Retina (tissue), 1 donor: ENCODE measurements around the gene SPATS1.
A peak's percentile ranks its signal among the peaks of the same experiment; 100 is the strongest.
"Not testable (repeated sequence)": the region's sequence is repeated elsewhere in the genome, so short reads cannot be mapped to it uniquely, and the experiment has no call there.

Experiments used
- DNase-seq: peaks from one replicate; pipeline ENCODE4 v3.0.0-alpha.2; 2016

Gene SPATS1

GRCh38 chr6:44346818-44347217, 4.4 kb downstream of the SPATS1 start:
- not testable (repeated sequence) for DNase-seq

- DNase-seq = no peak
Observed at GRCh38 chr6:44349904-44350649, 7.6 kb downstream of the SPATS1 start.

- not testable (repeated sequence) for DNase-seq
Observed at GRCh38 chr6:44350650-44350994, 8.2 kb downstream of the SPATS1 start.

GRCh38 chr6:44352259-44352658, 9.8 kb downstream of the SPATS1 start:
- DNase-seq = no peak

GRCh38 chr6:44353336-44353735, 10.9 kb downstream of the SPATS1 start:
- no peak for DNase-seq

- DNase-seq = no peak
Observed at GRCh38 chr6:44355640-44356039, 13.2 kb downstream of the SPATS1 start.

- DNase-seq = no peak
Observed at GRCh38 chr6:44356487-44356886, 14.0 kb downstream of the SPATS1 start.

GRCh38 chr6:44359973-44360372, 17.5 kb downstream of the SPATS1 start:
- no peak for DNase-seq

GRCh38 chr6:44361947-44362346, 19.5 kb downstream of the SPATS1 start:
- DNase-seq = no peak

GRCh38 chr6:44363377-44363926, 21.0 kb downstream of the SPATS1 start:
- no peak for DNase-seq

GRCh38 chr6:44366781-44367180, 24.3 kb downstream of the SPATS1 start:
- no peak for DNase-seq

- no peak for DNase-seq
Observed at GRCh38 chr6:44367681-44368080, 25.2 kb downstream of the SPATS1 start.

- DNase-seq = no peak
Observed at GRCh38 chr6:44373051-44373450, 30.6 kb downstream of the SPATS1 start.

- no peak for DNase-seq
Observed at GRCh38 chr6:44373787-44374186, 31.3 kb downstream of the SPATS1 start.

GRCh38 chr6:44375071-44375470, 32.6 kb downstream of the SPATS1 start:
- no peak for DNase-seq

GRCh38 chr6:44377484-44377883, 35.0 kb downstream of the SPATS1 start:
- DNase-seq = no peak

GRCh38 chr6:44377971-44378370, 35.5 kb downstream of the SPATS1 start:
- DNase-seq = no peak

GRCh38 chr6:44381739-44382138, 39.3 kb downstream of the SPATS1 start:
- DNase-seq = no peak

- no peak for DNase-seq
Observed at GRCh38 chr6:44386364-44386928, 44.0 kb downstream of the SPATS1 start.

- DNase-seq = no peak
Observed at GRCh38 chr6:44386929-44387345, 44.5 kb downstream of the SPATS1 start.

GRCh38 chr6:44387346-44388134, 45.1 kb downstream of the SPATS1 start, which contains the start of gene CDC5L:
Gene CDC5L, plus strand, starts transcription at chr6:44387706. Its CDS starts 118 bp downstream, at chr6:44387824.
- DNase-seq = peak; percentile 99

GRCh38 chr6:44388135-44388487, 45.7 kb downstream of the SPATS1 start:
- peak; percentile 34 for DNase-seq

GRCh38 chr6:44388887-44389286, 46.4 kb downstream of the SPATS1 start:
- DNase-seq = no peak
